NCI-H1930 (cell line): ENCODE results near the gene NFIB.
A peak's percentile ranks its signal among the peaks of the same experiment; 100 is the strongest.

Source experiments
- DNase-seq, 2 experiments: peaks; one replicate each; lab custom pipeline; 2025; lab: John Stamatoyannopoulos, UW

NFIB gene

DNA sequence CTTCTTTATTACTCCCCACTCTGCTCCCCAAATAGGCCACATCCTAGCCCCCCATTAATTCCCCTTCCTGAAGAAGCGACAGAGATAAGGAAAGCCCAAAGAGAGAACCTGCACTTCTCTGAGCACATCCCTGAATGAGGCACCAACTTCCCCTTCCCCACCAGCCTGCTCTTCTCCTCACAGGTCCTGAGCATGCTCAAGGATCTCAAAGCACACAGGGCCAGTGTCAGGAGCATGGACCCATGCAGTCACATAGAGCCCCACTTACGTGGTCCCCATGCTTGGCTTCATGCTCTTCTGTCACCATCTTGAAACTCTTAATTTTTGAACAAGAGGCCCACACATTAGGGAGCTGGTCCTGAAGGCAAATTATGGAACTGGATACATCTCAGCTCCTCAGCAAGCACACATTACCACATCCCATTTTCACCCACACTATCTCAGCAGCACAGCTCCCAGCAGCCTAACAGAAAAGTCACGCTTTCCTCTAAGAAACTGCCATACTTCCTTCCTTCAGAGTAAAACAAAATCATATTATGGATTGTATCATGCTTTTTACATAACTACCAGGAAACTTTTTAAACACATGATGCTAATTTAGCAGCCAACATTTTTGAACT, 99.8 kb downstream of the NFIB start:
- DNase-seq, result no peak

GRCh38 chr9:14213504-14213903, 100.4 kb downstream of the NFIB start:
- DNase-seq, result no peak

GRCh38 chr9:14212697-14213420, 101.1 kb downstream of the NFIB start:
- no peak for DNase-seq

GRCh38 chr9:14212077-14212476, 101.9 kb downstream of the NFIB start:
- DNase-seq, result no peak

GRCh38 chr9:14211564-14211963, 102.4 kb downstream of the NFIB start:
- DNase-seq, result no peak

- peak; percentile 37 to 50 for DNase-seq
Measured at GRCh38 chr9:14210428-14210827, 103.5 kb downstream of the NFIB start.

DNA sequence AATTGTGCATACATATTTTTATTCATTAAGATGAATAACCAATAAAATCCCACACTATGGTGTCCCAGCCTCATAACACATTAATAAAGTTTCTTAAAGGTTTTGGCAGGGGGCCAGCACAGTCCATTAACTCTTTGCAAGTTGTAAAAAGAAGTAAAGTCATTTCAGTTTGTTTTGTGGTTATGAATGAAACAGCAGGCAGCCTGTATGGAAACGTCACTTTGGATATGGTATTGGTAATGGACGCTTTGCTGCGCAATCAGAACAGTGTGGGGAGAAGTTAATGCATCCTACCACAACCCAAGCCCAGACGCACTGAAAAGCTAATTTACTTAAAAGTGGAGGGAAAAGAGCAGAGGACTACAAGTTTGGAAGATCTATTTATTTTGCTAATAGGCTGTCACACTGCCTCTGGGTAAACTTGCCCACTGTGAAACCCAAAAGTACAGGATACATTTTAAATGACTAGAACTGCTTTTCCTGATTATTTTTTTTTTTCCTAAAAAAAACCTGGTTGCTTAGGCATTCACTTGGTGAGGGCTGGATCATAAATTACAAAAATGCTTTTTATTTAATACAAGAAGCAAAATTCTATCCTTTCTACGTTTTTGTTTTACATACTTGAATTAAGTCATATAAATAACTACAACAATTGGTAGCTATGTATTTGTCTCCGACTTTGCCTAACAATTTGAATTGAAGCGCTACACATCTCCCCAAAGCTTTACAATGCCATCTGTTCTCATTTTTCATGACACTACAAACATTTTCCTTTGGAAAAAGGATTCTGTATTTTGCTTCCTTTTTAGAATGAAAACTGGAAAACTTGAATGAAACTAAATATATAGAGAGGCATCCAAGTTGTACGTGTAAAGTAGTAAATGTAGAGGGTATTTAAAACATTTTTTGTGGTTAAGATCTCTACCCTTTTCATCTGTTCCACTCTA, 104.3 kb downstream of the NFIB start:
- DNase-seq, result peak; percentile 55 to 63

GRCh38 chr9:14207352-14207995, 106.5 kb downstream of the NFIB start:
- DNase-seq, result no peak

DNA sequence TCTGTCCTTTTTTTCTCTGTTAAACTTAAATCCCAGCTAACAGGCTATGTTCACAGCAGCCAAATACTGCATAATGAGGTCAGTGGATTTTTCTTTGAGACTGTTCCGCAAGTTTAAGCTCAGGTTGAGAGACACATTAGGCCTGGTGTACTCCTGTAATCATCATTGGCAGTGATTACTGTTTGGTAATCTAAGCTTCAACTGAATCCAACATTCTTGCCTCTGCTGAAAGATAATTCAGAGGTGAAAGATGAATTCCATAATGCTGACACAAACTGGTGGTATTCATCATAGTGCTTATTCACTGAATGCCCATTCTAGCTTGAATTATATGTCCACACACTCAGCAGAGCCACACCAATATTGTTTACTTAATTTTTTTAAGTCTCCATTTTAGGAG, 108.5 kb downstream of the NFIB start:
- no peak for DNase-seq

- DNase-seq, result no peak
Measured at GRCh38 chr9:14203356-14204056, 110.4 kb downstream of the NFIB start.

- DNase-seq, result no peak
Measured at GRCh38 chr9:14198841-14199455, 115.0 kb downstream of the NFIB start.

DNA sequence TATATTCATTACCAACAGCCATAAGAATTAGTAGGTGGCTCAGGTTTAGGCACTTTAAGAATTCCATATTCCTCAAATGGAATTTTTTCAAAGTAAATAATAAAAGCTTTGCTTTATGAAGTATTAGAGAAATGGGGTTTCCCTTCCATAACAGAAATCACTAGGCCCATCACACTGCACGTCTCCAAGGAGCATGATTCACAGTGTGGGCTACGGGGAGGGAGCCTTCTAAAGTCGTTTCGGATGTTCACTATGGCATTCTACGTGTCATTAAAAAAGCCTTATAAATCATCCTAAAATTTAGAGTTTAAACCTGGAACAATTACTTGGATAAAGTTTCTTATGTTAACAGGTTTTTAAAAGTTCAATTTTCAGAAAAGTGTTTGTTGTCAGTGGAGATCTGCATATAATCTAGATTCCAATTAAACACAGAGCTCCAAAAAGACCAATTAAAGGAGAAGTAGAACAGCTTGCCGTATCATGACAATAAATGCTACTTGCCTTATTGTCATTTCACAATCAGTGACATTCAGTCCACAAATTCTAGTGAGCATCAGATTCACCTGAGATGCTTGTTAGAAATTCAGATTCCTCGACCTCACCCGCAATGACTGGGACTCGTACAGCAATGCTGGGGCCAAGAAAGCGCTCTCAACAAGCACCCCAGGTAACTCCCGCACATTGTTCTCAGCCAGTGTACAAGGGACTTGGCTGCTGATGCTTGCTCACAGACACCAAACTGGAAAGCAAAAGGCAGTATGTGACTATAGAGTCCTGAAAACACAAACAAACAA, 115.7 kb downstream of the NFIB start:
- DNase-seq, result no peak

- no peak for DNase-seq
Measured at GRCh38 chr9:14197325-14197858, 116.5 kb downstream of the NFIB start.

GRCh38 chr9:14193328-14193990, 120.5 kb downstream of the NFIB start:
- DNase-seq, result no peak

- no peak for DNase-seq
Measured at GRCh38 chr9:14192556-14192955, 121.4 kb downstream of the NFIB start.

GRCh38 chr9:14191512-14191911, 122.4 kb downstream of the NFIB start:
- DNase-seq, result no peak

GRCh38 chr9:14190240-14190639, 123.7 kb downstream of the NFIB start:
- DNase-seq, result no peak

GRCh38 chr9:14189578-14189977, 124.4 kb downstream of the NFIB start:
- no peak for DNase-seq

- DNase-seq, result no peak
Measured at GRCh38 chr9:14189146-14189545, 124.8 kb downstream of the NFIB start.
